ENCODE measurements around the gene B3GALT6. TPM values are rescaled to one million over a fixed set of nuclear protein-coding genes. Genes with fewer than 3 reads are reported as not detected.

The B3GALT6 gene
- polyA plus RNA-seq, 4 donors, result 2.7 to 13.7 (median 6.8) TPM

- no peak for DNase-seq
- H3K27me3 ChIP-seq (ENCODE audit: control insufficient read depth in 3 of 3, insufficient read depth in 3 of 3, low read length in 3 of 3), result peaks cover 11 to 51% (median 14%) of the 10 kb centered on the region in 3 donors
- H3K27ac ChIP-seq (ENCODE audit: low read depth in 1 of 3, low read length in 2 of 3), result no peak overlapping the region
- 61 to 88% (median 77%) methylated on average over 19 to 26 of the region's 26 CpGs for WGBS, 3 donors
- H3K9me3 ChIP-seq (ENCODE audit: control insufficient read depth in 2 of 2, insufficient read depth in 1 of 2, low read depth in 1 of 2, low read length in 1 of 2), result no peaks in the 10 kb centered on the region
- H3K36me3 ChIP-seq (ENCODE audit: control insufficient read depth in 3 of 3, insufficient read depth in 2 of 3, low read depth in 1 of 3, low read length in 3 of 3), result peaks cover 0 to 15% (median 0%) of the 10 kb centered on the region in 3 donors
- peaks cover 0 to 44% (median 3%) of the 10 kb centered on the region in 3 donors for H3K4me1 ChIP-seq (ENCODE audit: control insufficient read depth in 3 of 3, insufficient read depth in 2 of 3, low read depth in 1 of 3, low read length in 2 of 3)
- H3K4me3 ChIP-seq (ENCODE audit: low read depth in 1 of 3, low read length in 3 of 3), result no peak overlapping the region
- no peak for FAIRE-seq
Observed at GRCh38 chr1:1241588-1242219, 9.7 kb downstream of the B3GALT6 start.

GRCh38 chr1:1242461-1243265 is 10.6 kb downstream of the B3GALT6 start:
- Histone ChIP-seq H3K4me1 (ENCODE audit: control insufficient read depth in 3 of 3, insufficient read depth in 2 of 3, low read depth in 1 of 3, low read length in 2 of 3) (peaks cover 0 to 34% (median 3%) of the 10 kb centered on the region in 3 donors), H3K36me3 (ENCODE audit: control insufficient read depth in 3 of 3, insufficient read depth in 2 of 3, low read depth in 1 of 3, low read length in 3 of 3) (peaks cover 0 to 15% (median 0%) of the 10 kb centered on the region in 3 donors), H3K9me3 (ENCODE audit: control insufficient read depth in 2 of 2, insufficient read depth in 1 of 2, low read depth in 1 of 2, low read length in 1 of 2) (no peaks in the 10 kb centered on the region), H3K27ac (ENCODE audit: low read depth in 1 of 3, low read length in 2 of 3) (no peak overlapping the region), H3K27me3 (ENCODE audit: control insufficient read depth in 3 of 3, insufficient read depth in 3 of 3, low read length in 3 of 3) (peaks cover 15 to 55% (median 20%) of the 10 kb centered on the region in 3 donors), H3K4me3 (ENCODE audit: low read depth in 1 of 3, low read length in 3 of 3) (peak overlapping the region in 1 of 3 donors; percentile 70)
- DNase-seq, result no peak
- 72 to 90% (median 86%) methylated on average over 36 to 41 of the region's 41 CpGs for WGBS, 3 donors
- FAIRE-seq, result no peak

- DNase-seq (no peak), FAIRE-seq (no peak)
- Histone ChIP-seq H3K27me3 (ENCODE audit: control insufficient read depth in 3 of 3, insufficient read depth in 3 of 3, low read length in 3 of 3) (peaks cover 12 to 52% (median 22%) of the 10 kb centered on the region in 3 donors), H3K36me3 (ENCODE audit: control insufficient read depth in 3 of 3, insufficient read depth in 2 of 3, low read depth in 1 of 3, low read length in 3 of 3) (peaks cover 0 to 15% (median 0%) of the 10 kb centered on the region in 3 donors), H3K4me1 (ENCODE audit: control insufficient read depth in 3 of 3, insufficient read depth in 2 of 3, low read depth in 1 of 3, low read length in 2 of 3) (peaks cover 0 to 28% (median 2%) of the 10 kb centered on the region in 3 donors), H3K4me3 (ENCODE audit: low read depth in 1 of 3, low read length in 3 of 3) (peak overlapping the region in 2 of 3 donors; percentile 63 to 70), H3K9me3 (ENCODE audit: control insufficient read depth in 2 of 2, insufficient read depth in 1 of 2, low read depth in 1 of 2, low read length in 1 of 2) (no peaks in the 10 kb centered on the region), H3K27ac (ENCODE audit: low read depth in 1 of 3, low read length in 2 of 3) (no peak overlapping the region)
- 77 to 89% (median 88%) methylated on average over 12 to 23 of the region's 23 CpGs for WGBS, 3 donors
Observed at GRCh38 chr1:1243266-1243660, 11.2 kb downstream of the B3GALT6 start.

GRCh38 chr1:1243807-1244191 is 11.8 kb downstream of the B3GALT6 start:
- no peak for FAIRE-seq
- H3K4me1 ChIP-seq (ENCODE audit: control insufficient read depth in 3 of 3, insufficient read depth in 2 of 3, low read depth in 1 of 3, low read length in 2 of 3), result peaks cover 0 to 24% (median 2%) of the 10 kb centered on the region in 3 donors
- 20 to 46% (median 36%) methylated on average over 21 to 23 of the region's 23 CpGs for WGBS, 3 donors
- DNase-seq, result no peak
- H3K27me3 ChIP-seq (ENCODE audit: control insufficient read depth in 3 of 3, insufficient read depth in 3 of 3, low read length in 3 of 3), result peaks cover 11 to 47% (median 22%) of the 10 kb centered on the region in 3 donors
- H3K9me3 ChIP-seq (ENCODE audit: control insufficient read depth in 2 of 2, insufficient read depth in 1 of 2, low read depth in 1 of 2, low read length in 1 of 2), result no peaks in the 10 kb centered on the region
- peak overlapping the region in 1 of 3 donors; percentile 47 for H3K27ac ChIP-seq (ENCODE audit: low read depth in 1 of 3, low read length in 2 of 3)
- H3K36me3 ChIP-seq (ENCODE audit: control insufficient read depth in 3 of 3, insufficient read depth in 2 of 3, low read depth in 1 of 3, low read length in 3 of 3), result peaks cover 0 to 15% (median 0%) of the 10 kb centered on the region in 3 donors
- H3K4me3 ChIP-seq (ENCODE audit: low read depth in 1 of 3, low read length in 3 of 3), result peak overlapping the region in 2 of 3 donors; percentile 63 to 70

GRCh38 chr1:1244192-1244811 is 12.3 kb downstream of the B3GALT6 start:
- Histone ChIP-seq H3K36me3 (ENCODE audit: control insufficient read depth in 3 of 3, insufficient read depth in 2 of 3, low read depth in 1 of 3, low read length in 3 of 3) (peaks cover 0 to 15% (median 0%) of the 10 kb centered on the region in 3 donors), H3K27me3 (ENCODE audit: control insufficient read depth in 3 of 3, insufficient read depth in 3 of 3, low read length in 3 of 3) (peaks cover 11 to 42% (median 22%) of the 10 kb centered on the region in 3 donors), H3K4me3 (ENCODE audit: low read depth in 1 of 3, low read length in 3 of 3) (peak overlapping the region in 2 of 3 donors; percentile 63 to 70), H3K27ac (ENCODE audit: low read depth in 1 of 3, low read length in 2 of 3) (peak overlapping the region in 1 of 3 donors; percentile 47), H3K4me1 (ENCODE audit: control insufficient read depth in 3 of 3, insufficient read depth in 2 of 3, low read depth in 1 of 3, low read length in 2 of 3) (peaks cover 0 to 19% (median 2%) of the 10 kb centered on the region in 3 donors), H3K9me3 (ENCODE audit: control insufficient read depth in 2 of 2, insufficient read depth in 1 of 2, low read depth in 1 of 2, low read length in 1 of 2) (no peaks in the 10 kb centered on the region)
- peak; percentile 86 to 87 for DNase-seq
- no peak for FAIRE-seq
- WGBS, 3 donors, result 7 to 49% (median 30%) methylated on average over 23 to 30 of the region's 30 CpGs

- no peak overlapping the region for H3K27ac ChIP-seq (ENCODE audit: low read depth in 1 of 3, low read length in 2 of 3)
- DNase-seq, result no peak
- WGBS, 3 donors, result 58 to 74% (median 66%) methylated on average over 22 to 23 of the region's 23 CpGs
- H3K9me3 ChIP-seq (ENCODE audit: control insufficient read depth in 2 of 2, insufficient read depth in 1 of 2, low read depth in 1 of 2, low read length in 1 of 2), result no peaks in the 10 kb centered on the region
- no peak for FAIRE-seq
- peaks cover 11 to 32% (median 22%) of the 10 kb centered on the region in 3 donors for H3K27me3 ChIP-seq (ENCODE audit: control insufficient read depth in 3 of 3, insufficient read depth in 3 of 3, low read length in 3 of 3)
- H3K36me3 ChIP-seq (ENCODE audit: control insufficient read depth in 3 of 3, insufficient read depth in 2 of 3, low read depth in 1 of 3, low read length in 3 of 3), result peaks cover 0 to 15% (median 0%) of the 10 kb centered on the region in 3 donors
- peaks cover 0 to 12% (median 2%) of the 10 kb centered on the region in 3 donors for H3K4me1 ChIP-seq (ENCODE audit: control insufficient read depth in 3 of 3, insufficient read depth in 2 of 3, low read depth in 1 of 3, low read length in 2 of 3)
- H3K4me3 ChIP-seq (ENCODE audit: low read depth in 1 of 3, low read length in 3 of 3), result no peak overlapping the region
Observed at GRCh38 chr1:1245178-1245816, 13.3 kb downstream of the B3GALT6 start.

- H3K9me3 ChIP-seq (ENCODE audit: control insufficient read depth in 2 of 2, insufficient read depth in 1 of 2, low read depth in 1 of 2, low read length in 1 of 2), result no peaks in the 10 kb centered on the region
- peaks cover 11 to 29% (median 22%) of the 10 kb centered on the region in 3 donors for H3K27me3 ChIP-seq (ENCODE audit: control insufficient read depth in 3 of 3, insufficient read depth in 3 of 3, low read length in 3 of 3)
- H3K4me1 ChIP-seq (ENCODE audit: control insufficient read depth in 3 of 3, insufficient read depth in 2 of 3, low read depth in 1 of 3, low read length in 2 of 3), result peaks cover 0 to 12% (median 2%) of the 10 kb centered on the region in 3 donors
- H3K4me3 ChIP-seq (ENCODE audit: low read depth in 1 of 3, low read length in 3 of 3), result no peak overlapping the region
- DNase-seq (no peak), FAIRE-seq (no peak)
- WGBS, 3 donors, result 23 to 37% (median 35%) methylated on average over 37 to 45 of the region's 45 CpGs
- H3K36me3 ChIP-seq (ENCODE audit: control insufficient read depth in 3 of 3, insufficient read depth in 2 of 3, low read depth in 1 of 3, low read length in 3 of 3), result peaks cover 0 to 20% (median 0%) of the 10 kb centered on the region in 3 donors
- H3K27ac ChIP-seq (ENCODE audit: low read depth in 1 of 3, low read length in 2 of 3), result no peak overlapping the region
Observed at GRCh38 chr1:1245817-1246576, 14.0 kb downstream of the B3GALT6 start.
